Heart right ventricle (tissue), 16 donors: ENCODE measurements around the gene SLC35E4. TPM values are rescaled to one million over a fixed set of nuclear protein-coding genes. Genes with fewer than 3 reads are reported as not detected.

Experiments used
- ATAC-seq, 8 donors: fragments of 200-7000 bp; cut with Tn5 transposase; one replicate each; pipeline ENCODE4 v1.9.1; 2020; ENCODE audit warnings: mild to moderate bottlenecking in 8 of 8, moderate library complexity in 8 of 8, moderate number of reproducible peaks in 1 of 8
- DNase-seq, 2 donors: peaks; one replicate each; pipeline ENCODE4 v3.0.0-alpha.2; 2020
- H3K27ac ChIP-seq, 10 donors: fragments of 200-600 bp; sonication (generic) in 2 of 10; one replicate each; pipeline versions ENCODE4 v1.5.0 to v1.8.0; 2020 to 2022; ENCODE audit warnings: mild to moderate bottlenecking in 3 of 10
- H3K27me3 ChIP-seq, 7 donors: fragments of 200-600 bp; one replicate each; pipeline ENCODE4 v1.8.0; 2021 to 2022; ENCODE audit warnings: mild to moderate bottlenecking in 2 of 7
- H3K36me3 ChIP-seq, 9 donors: fragments of 200-600 bp; sonication (generic) in 1 of 9; one replicate each; pipeline versions ENCODE4 v1.5.0 to v1.8.0; 2020 to 2022; ENCODE audit warnings: mild to moderate bottlenecking in 2 of 9
- H3K4me1 ChIP-seq, 9 donors: fragments of 200-600 bp; sonication (generic) in 1 of 9; one replicate each; pipeline versions ENCODE4 v1.5.0 to v1.8.0; 2020 to 2022; ENCODE audit warnings: mild to moderate bottlenecking in 4 of 9
- H3K4me3 ChIP-seq, 10 donors: fragments of 200-600 bp; sonication (generic) in 2 of 10; one replicate each; pipeline versions ENCODE4 v1.5.0 to v1.8.0; 2020 to 2022; ENCODE audit warnings: mild to moderate bottlenecking in 7 of 10, moderate library complexity in 2 of 10
- H3K9me3 ChIP-seq, 11 donors: fragments of 200-600 bp in 10 of 11; sonication (generic) in 2 of 11; one replicate each; pipeline versions ENCODE4 v1.5.0 to v1.8.0; 2013 to 2022; ENCODE audit warnings: mild to moderate bottlenecking in 2 of 11, control low read depth in 1 of 11, moderate library complexity in 1 of 11
- CTCF ChIP-seq, 9 donors: fragments of 200-600 bp; sonication (generic) in 2 of 9; IDR thresholded peaks; one replicate each; pipeline versions ENCODE4 v1.5.0 to v1.8.0; 2021 to 2022; ENCODE audit warnings: antibody characterized with exemption in 9 of 9, mild to moderate bottlenecking in 5 of 9, moderate library complexity in 1 of 9
- WGBS, 2 donors: extraction: QIAGEN DNeasy Blood & Tissue Kit; methylation state at CpG; one replicate each; pipeline ENCODE4 v1.1.7; 2013; ENCODE audit warnings: inconsistent platforms in 1 of 2; 5-methylcytosine and 5-hydroxymethylcytosine counted together
- intact Hi-C, 10 donors: fragments of 100-400 bp; cut with DNase I; formaldehyde crosslinking; loops; one replicate each; pipeline versions ENCODE4 v1.11.1 to v1.14.2; 2022
- polyA plus RNA-seq, 2 donors: library from polyadenylated mRNA; stranded (reverse); fragments of 200-250 nt; gene quantifications; one replicate each; pipeline ENCODE4 v1.2.3, GENCODE V29; 2013
- total RNA-seq, 10 donors: library from RNA; stranded (reverse); fragmentation: NEBNext Ultra II Directional in 3 of 10; extraction: Animal tissue kit (Norgen Biotek cat#: 25700) in 3 of 10; gene quantifications; one replicate each; pipeline versions ENCODE4 v1.2.1 to v1.2.4, GENCODE V29; 2021 to 2023
- donor health status: Arrhythmogenic right ventricular cardiomyopathy.
- donor health status: ischemic (EF 13 %, LVEDD 7.1; RV severe dilation, severe dysfunction).
- donor health status: healthy with polysubstance abuse.
- donor health status: DM: no; HTN: yes; CAD: no.
- donor health status: DM: no; HTN: no; CAD: no.
- donor health status: ischemic (EF 25% LVEDD 6.9; RV normal size, moderate dysfunction).
- donor health status: ischemic (EF 25% LVEDD 5.7; RV mildly dilated, moderate dysfunction).
- donor health status: healthy.
- donor health status: DM: yes; HTN: yes; CAD: no.
- donor health status: Ischemic cardiomyopathy.
- donor health status: ischemic (EF 35%, LVEDD 5.7; RV mildly dilated, moderate dysfunction).
- donor health status: nonischemic (EF 11% LVEDD 7.7; RV severe dilation, severe dysfunction).
- donor health status: DM: yes; HTN: yes; CAD: no.
- donor health status: PGD.
- donor health status: ischemic (EF 29% LVEDD 5.4; RV normal size, mild dysfunction).
- donor health status: nonischemic (EF 23%, LVEDD 6.1; RV moderate dilation, normal function).

Gene SLC35E4
- total and polyA plus RNA-seq, 12 donors: 1.8 to 6.0 (median 3.3) TPM

- intact Hi-C loops: no loop called here
- WGBS, 2 donors: 94 to 95% methylated on average over 3 of the region's 3 CpGs
- TF ChIP-seq CTCF (IDR thresholded peaks at IDR 0.05): no peak
- DNase-seq: no peak
- no peak for ATAC-seq
- Histone ChIP-seq H3K4me1 (peaks cover 6 to 47% (median 33%) of the 10 kb centered on the region in 9 donors), H3K36me3 (peaks cover 0 to 58% (median 0%) of the 10 kb centered on the region in 9 donors), H3K27ac (no peak overlapping the region), H3K4me3 (no peak overlapping the region), H3K27me3 (no peaks in the 10 kb centered on the region), H3K9me3 (no peaks in the 10 kb centered on the region)
Measured at GRCh38 chr22:30611197-30611596, 24.4 kb upstream of the SLC35E4 start.

- no peak for TF ChIP-seq CTCF (IDR thresholded peaks at IDR 0.05)
- WGBS, 2 donors: 95 to 97% methylated on average over 8 of the region's 8 CpGs
- Histone ChIP-seq H3K27me3 (no peaks in the 10 kb centered on the region), H3K36me3 (peaks cover 0 to 73% (median 0%) of the 10 kb centered on the region in 9 donors), H3K9me3 (no peaks in the 10 kb centered on the region), H3K4me3 (no peak overlapping the region), H3K27ac (no peak overlapping the region), H3K4me1 (peaks cover 3 to 35% (median 23%) of the 10 kb centered on the region in 9 donors)
- intact Hi-C loops: no loop called here
- DNase-seq (no peak), ATAC-seq (no peak)
Measured at GRCh38 chr22:30612789-30613188, 22.8 kb upstream of the SLC35E4 start.

GRCh38 chr22:30614268-30614667 is 21.3 kb upstream of the SLC35E4 start:
- H3K4me3 ChIP-seq: no peak overlapping the region
- H3K27me3 ChIP-seq: no peaks in the 10 kb centered on the region
- ATAC-seq: no peak
- TF ChIP-seq CTCF (IDR thresholded peaks at IDR 0.05): no peak
- intact Hi-C loops: no loop called here
- H3K4me1 ChIP-seq: peaks cover 0 to 20% (median 8%) of the 10 kb centered on the region in 9 donors
- no peaks in the 10 kb centered on the region for H3K9me3 ChIP-seq
- H3K27ac ChIP-seq: no peak overlapping the region
- DNase-seq: no peak
- 97 to 98% methylated on average over 7 of the region's 7 CpGs for WGBS, 2 donors
- peaks cover 0 to 88% (median 0%) of the 10 kb centered on the region in 9 donors for H3K36me3 ChIP-seq

- intact Hi-C loops: no loop called here
- no peak for TF ChIP-seq CTCF (IDR thresholded peaks at IDR 0.05)
- no peak overlapping the region for H3K4me3 ChIP-seq
- no peak for DNase-seq
- peak overlapping the region in 1 of 10 donors; percentile 66 for H3K27ac ChIP-seq
- peaks cover 0 to 14% (median 3%) of the 10 kb centered on the region in 9 donors for H3K4me1 ChIP-seq
- H3K27me3 ChIP-seq: no peaks in the 10 kb centered on the region
- H3K36me3 ChIP-seq: peaks cover 0 to 94% (median 2%) of the 10 kb centered on the region in 9 donors
- no peaks in the 10 kb centered on the region for H3K9me3 ChIP-seq
- no peak for ATAC-seq
Measured at GRCh38 chr22:30614879-30615278, 20.7 kb upstream of the SLC35E4 start.
